ENCODE results near the gene FDX2.

GRCh38 chr19:10320602-10321416, 5.0 kb upstream of the FDX2 start:
- TF ChIP-seq EZH2 (IDR thresholded peaks at IDR 0.05) = no peak
- no peak for TF ChIP-seq CTCF (IDR thresholded peaks at IDR 0.05 in 2 of 3, conservative IDR thresholded peaks at IDR 0.05 in 1 of 3; ENCODE audit: borderline replicate concordance in 1 of 3, insufficient read depth in 1 of 3, low read depth in 2 of 3, low read length in 2 of 3)
- no peak for TF ChIP-seq REST (IDR thresholded peaks at IDR 0.05; ENCODE audit: low read depth)
- TF ChIP-seq EZH2phosphoT487 (IDR thresholded peaks at IDR 0.05; ENCODE audit: borderline replicate concordance) = no peak
- no peak for TF ChIP-seq CEBPB (IDR thresholded peaks at IDR 0.05; ENCODE audit: low read depth)
